ENCODE results near the gene SLC35A4. TPM values are rescaled to one million over a fixed set of nuclear protein-coding genes. Genes with fewer than 3 reads are reported as not detected.

SLC35A4 gene
- total and polyA plus RNA-seq, 2 of the 13 experiments (the other 11 are each of a cell fraction or from before 2014, with no cell fraction given), result 0.71 to 4.0 TPM

GRCh38 chr5:140542972-140543371 lies 21.7 kb upstream of the SLC35A4 start:
- DNase-seq (ENCODE audit: low spot score), result no peak
- in situ Hi-C loops (cut with HindIII; ENCODE audit: extremely low pct_ligation_motif_present, low pct_unique_long_range_greater_than_20kb) (no loop called here), intact Hi-C loops (cut with micrococcal nuclease; ENCODE audit: unreplicated experiment) (no loop called here)
- Histone ChIP-seq H3K9me3 (ENCODE audit: low read length) (no peaks in the 10 kb centered on the region), H4K20me1 (ENCODE audit: insufficient read depth, low read length) (no peaks in the 10 kb centered on the region), H3K4me1 (ENCODE audit: insufficient read depth, low read length) (peaks cover 24% of the 10 kb centered on the region), H2AFZ (ENCODE audit: low read length) (no peak overlapping the region), H3K27me3 (ENCODE audit: control insufficient read depth in 1 of 2, insufficient read depth in 2 of 2, low read length in 2 of 2) (no peaks in the 10 kb centered on the region), H3K27ac (ENCODE audit: extremely low read length, insufficient read depth, low read length) (no peak overlapping the region), H3K9ac (ENCODE audit: insufficient read depth, low read depth, low read length) (no peak overlapping the region), H3K79me2 (ENCODE audit: insufficient read depth, low read length) (no peaks in the 10 kb centered on the region), H3K4me3 (replicated peaks in 1 of 3; ENCODE audit: insufficient read depth in 1 of 3, low read depth in 2 of 3, low read length in 3 of 3) (no peak overlapping the region), H3K36me3 (replicated peaks in 1 of 2; ENCODE audit: control insufficient read depth in 1 of 2, insufficient read depth in 2 of 2, low read length in 2 of 2) (peaks cover 5 to 46% of the 10 kb centered on the region in 2 experiments), H3K4me2 (ENCODE audit: low read depth, low read length) (no peak overlapping the region)
- ChIA-PET CTCF (ENCODE audit: low intra/inter-chr PET ratio, low total read pairs) (no interaction called here), POLR2A (no interaction called here)
- FAIRE-seq, result no peak
- ATAC-seq, result no peak
- no TSS peak for BruUV-seq (replicated peaks)
- WGBS (ENCODE audit: low lambda C conversion rate), result 95% methylated on average over 5 of the region's 5 CpGs
- TF ChIP-seq NCOR1 (IDR thresholded peaks at IDR 0.05; ENCODE audit: borderline replicate concordance, low read length) (no peak), ZBED4 (CRISPR knock-in tag; IDR thresholded peaks at IDR 0.05; ENCODE audit: borderline replicate concordance) (no peak), ZC3H4 (CRISPR knock-in tag; IDR thresholded peaks at IDR 0.05; ENCODE audit: borderline replicate concordance) (no peak), AFF4 (CRISPR knock-in tag; IDR thresholded peaks at IDR 0.05) (no peak), ZNF329 (CRISPR knock-in tag; IDR thresholded peaks at IDR 0.05; ENCODE audit: low read depth) (no peak), SALL1 (CRISPR knock-in tag; IDR thresholded peaks at IDR 0.05) (no peak)

Measured in HepG2 (cell line).